OCI-LY7 (cell line): ENCODE measurements around the gene DCD.

Experiments used
- EZH2phosphoT487 ChIP-seq: fragments of 200-600 bp; sonication (generic); IDR thresholded peaks from 2 replicates; pipeline ENCODE4 v1.6.1; 2018; ENCODE audit warnings: low read depth, borderline replicate concordance, mild to moderate bottlenecking, mixed run types, antibody characterized with exemption, low read length, moderate library complexity, mixed read lengths
- TF ChIP-seq, protein P1 (sequence below): fragments of 200-600 bp; sonication (generic); conservative IDR thresholded peaks from 2 replicates; pipeline ENCODE4 v1.5.1; 2014; ENCODE audit warnings: mild to moderate bottlenecking, antibody characterized with exemption, low read length, moderate library complexity, mixed read lengths

GRCh38 chr12:54604436-54604835 is 43.7 kb downstream of the DCD start:
- TF ChIP-seq, protein P1, sequence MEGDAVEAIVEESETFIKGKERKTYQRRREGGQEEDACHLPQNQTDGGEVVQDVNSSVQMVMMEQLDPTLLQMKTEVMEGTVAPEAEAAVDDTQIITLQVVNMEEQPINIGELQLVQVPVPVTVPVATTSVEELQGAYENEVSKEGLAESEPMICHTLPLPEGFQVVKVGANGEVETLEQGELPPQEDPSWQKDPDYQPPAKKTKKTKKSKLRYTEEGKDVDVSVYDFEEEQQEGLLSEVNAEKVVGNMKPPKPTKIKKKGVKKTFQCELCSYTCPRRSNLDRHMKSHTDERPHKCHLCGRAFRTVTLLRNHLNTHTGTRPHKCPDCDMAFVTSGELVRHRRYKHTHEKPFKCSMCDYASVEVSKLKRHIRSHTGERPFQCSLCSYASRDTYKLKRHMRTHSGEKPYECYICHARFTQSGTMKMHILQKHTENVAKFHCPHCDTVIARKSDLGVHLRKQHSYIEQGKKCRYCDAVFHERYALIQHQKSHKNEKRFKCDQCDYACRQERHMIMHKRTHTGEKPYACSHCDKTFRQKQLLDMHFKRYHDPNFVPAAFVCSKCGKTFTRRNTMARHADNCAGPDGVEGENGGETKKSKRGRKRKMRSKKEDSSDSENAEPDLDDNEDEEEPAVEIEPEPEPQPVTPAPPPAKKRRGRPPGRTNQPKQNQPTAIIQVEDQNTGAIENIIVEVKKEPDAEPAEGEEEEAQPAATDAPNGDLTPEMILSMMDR = no peak
- TF ChIP-seq EZH2phosphoT487 = no peak
